ENCODE data around the gene ZSCAN30.
"Not testable (repeated sequence)": the region's sequence is repeated elsewhere in the genome, so short reads cannot be mapped to it uniquely, and the experiment has no call there.

- TF ChIP-seq, protein P1, sequence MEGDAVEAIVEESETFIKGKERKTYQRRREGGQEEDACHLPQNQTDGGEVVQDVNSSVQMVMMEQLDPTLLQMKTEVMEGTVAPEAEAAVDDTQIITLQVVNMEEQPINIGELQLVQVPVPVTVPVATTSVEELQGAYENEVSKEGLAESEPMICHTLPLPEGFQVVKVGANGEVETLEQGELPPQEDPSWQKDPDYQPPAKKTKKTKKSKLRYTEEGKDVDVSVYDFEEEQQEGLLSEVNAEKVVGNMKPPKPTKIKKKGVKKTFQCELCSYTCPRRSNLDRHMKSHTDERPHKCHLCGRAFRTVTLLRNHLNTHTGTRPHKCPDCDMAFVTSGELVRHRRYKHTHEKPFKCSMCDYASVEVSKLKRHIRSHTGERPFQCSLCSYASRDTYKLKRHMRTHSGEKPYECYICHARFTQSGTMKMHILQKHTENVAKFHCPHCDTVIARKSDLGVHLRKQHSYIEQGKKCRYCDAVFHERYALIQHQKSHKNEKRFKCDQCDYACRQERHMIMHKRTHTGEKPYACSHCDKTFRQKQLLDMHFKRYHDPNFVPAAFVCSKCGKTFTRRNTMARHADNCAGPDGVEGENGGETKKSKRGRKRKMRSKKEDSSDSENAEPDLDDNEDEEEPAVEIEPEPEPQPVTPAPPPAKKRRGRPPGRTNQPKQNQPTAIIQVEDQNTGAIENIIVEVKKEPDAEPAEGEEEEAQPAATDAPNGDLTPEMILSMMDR (IDR thresholded peaks at IDR 0.05 in 8 of 11, conservative IDR thresholded peaks at IDR 0.05 in 3 of 11) = not testable (repeated sequence)
- not testable (repeated sequence) for TF ChIP-seq POLR2AphosphoS5, POLR2A (IDR thresholded peaks at IDR 0.05)
Observed at GRCh38 chr18:35219331-35219730, 70.7 kb downstream of the ZSCAN30 start.

Measured in spleen (tissue), 7 donors.